Sigmoid colon (tissue), 4 donors: ENCODE measurements around the gene ANKRD31.

Experiments used
- CTCF ChIP-seq, 4 experiments: fragments of 450-650 bp in 3 of 4; fragments of 200-600 bp in 1 of 4; IDR thresholded peaks; one replicate each; pipeline ENCODE4 v1.5.1; 2016 to 2019; ENCODE audit warnings: antibody characterized with exemption in 4 of 4, mild to moderate bottlenecking in 3 of 4, moderate library complexity in 2 of 4
- EP300 ChIP-seq, 4 donors: sonication (generic); formaldehyde crosslinking; IDR thresholded peaks; one replicate each; pipeline ENCODE4 v1.6.1; 2017; ENCODE audit warnings: antibody characterized with exemption in 4 of 4
- POLR2A ChIP-seq, 2 donors: fragments of 450-650 bp; IDR thresholded peaks; one replicate each; pipeline ENCODE4 v1.6.1; 2016; ENCODE audit warnings: antibody characterized with exemption in 2 of 2, mild to moderate bottlenecking in 2 of 2, moderate library complexity in 2 of 2
- POLR2AphosphoS5 ChIP-seq, 4 donors: sonication (generic); formaldehyde crosslinking; IDR thresholded peaks; one replicate each; pipeline ENCODE4 v1.6.1; 2017; ENCODE audit warnings: antibody characterized with exemption in 4 of 4

- TF ChIP-seq CTCF (IDR thresholded peaks at IDR 0.05) (no peak), POLR2AphosphoS5 (IDR thresholded peaks at IDR 0.05) (no peak), POLR2A (IDR thresholded peaks at IDR 0.05) (no peak), EP300 (IDR thresholded peaks at IDR 0.05) (no peak)
Observed at GRCh38 chr5:75044406-75044805, 192.3 kb downstream of the ANKRD31 start.
